ENCODE data around the gene TBC1D14. TPM values are rescaled to one million over a fixed set of nuclear protein-coding genes. Genes with fewer than 3 reads are reported as not detected.

Gene TBC1D14
- total and polyA plus RNA-seq, 10 of the 15 experiments (the other 5 are each of a cell fraction or from before 2014, with no cell fraction given), result 0.87 to 39.3 (median 30.1) TPM

DNA sequence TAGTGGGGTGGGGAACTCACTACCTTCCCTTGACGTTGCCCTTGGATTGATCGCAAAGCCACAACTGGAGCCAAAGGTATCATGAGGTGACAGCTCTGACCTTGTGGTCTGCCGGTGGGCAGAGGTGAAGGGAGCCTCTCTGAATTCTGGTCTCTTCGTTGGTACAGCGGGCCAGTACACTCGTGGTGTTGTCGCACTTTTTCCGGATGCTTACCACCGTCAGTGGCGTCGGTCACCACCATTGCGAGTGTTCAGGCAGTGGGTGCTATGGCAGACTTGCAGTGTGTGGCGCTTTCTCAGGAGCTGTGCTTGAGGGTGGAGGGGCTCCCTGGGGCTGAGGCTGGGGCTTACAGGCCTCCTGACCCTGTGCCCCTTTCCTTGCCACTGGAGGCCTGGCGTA is 163.4 kb downstream of the TBC1D14 start:
- H2AFZ ChIP-seq (ENCODE audit: control insufficient read depth, low read depth, low read length), result no peak overlapping the region
- intact Hi-C loops (cut with micrococcal nuclease; ENCODE audit: unreplicated experiment) (loop anchor here (5.0 kb wide), 2 partner anchors 86 to 181 kb away; no protein-coding TSS in a partner anchor), in situ Hi-C loops (cut with MboI) (loop anchor here (5.0 kb wide), 2 partner anchors 166 to 351 kb away; partner anchors contain the start of gene TBC1D14)
- no peak for FAIRE-seq
- CTCF ChIA-PET, result interaction anchor here (1.0 to 11.2 kb wide), 5 partner anchors 29 to 356 kb away, joined by 3 to 210 read pairs (median 3); partner anchors contain the start of gene TADA2B
- no peak overlapping the region for H3K4me3 ChIP-seq
- no peak for TF ChIP-seq CBX3 (IDR thresholded peaks at IDR 0.05; ENCODE audit: borderline replicate concordance, low read depth)
- no peak for TF ChIP-seq RB1 (IDR thresholded peaks at IDR 0.05; ENCODE audit: borderline replicate concordance)
- TF ChIP-seq IKZF2 (IDR thresholded peaks at IDR 0.05), result no peak
- TF ChIP-seq CTCF (IDR thresholded peaks at IDR 0.05 in 2 of 3, conservative IDR thresholded peaks at IDR 0.05 in 1 of 3; ENCODE audit: control insufficient read depth in 2 of 3, extremely low read depth in 1 of 3, insufficient read depth in 1 of 3, low read depth in 3 of 3, low read length in 3 of 3), result no peak
- TF ChIP-seq CREB1 (IDR thresholded peaks at IDR 0.05; ENCODE audit: low read depth), result no peak
- no peak for TF ChIP-seq NR2C1 (IDR thresholded peaks at IDR 0.05)
- no peak for TF ChIP-seq ZNF687 (IDR thresholded peaks at IDR 0.05)
- POLR2A ChIA-PET, result interaction anchor here (0.6 kb wide), 1 partner anchor 356 kb away, joined by 3 read pairs; no protein-coding TSS in a partner anchor
- ATAC-seq, result no peak
- no peak overlapping the region for H3K27ac ChIP-seq (ENCODE audit: control insufficient read depth, insufficient read depth)
- H3K9ac ChIP-seq (ENCODE audit: control insufficient read depth, insufficient read depth, low read length), result no peak overlapping the region
- 73% methylated on average over 13 of the region's 14 CpGs for WGBS (ENCODE audit: insufficient coverage, insufficient replicate concordance, low lambda C conversion rate, missing lambda C conversion rate)
- no peaks in the 10 kb centered on the region for H3K36me3 ChIP-seq (ENCODE audit: control insufficient read depth in 2 of 2, insufficient read depth in 2 of 2, low read length in 1 of 2)
- H3K9me3 ChIP-seq (replicated peaks; ENCODE audit: control insufficient read depth, insufficient read depth, low read length), result no peaks in the 10 kb centered on the region
- no peaks in the 10 kb centered on the region for H3K79me2 ChIP-seq (ENCODE audit: control insufficient read depth, insufficient read depth, low read length)
- SMC1A ChIA-PET (ENCODE audit: uncharacterized antibody, unreplicated experiment), result no interaction called here
- DNase-seq (ENCODE audit: low read depth, low spot score), result no peak
- no TSS peak for BruUV-seq (replicated peaks)
- H3K4me1 ChIP-seq (ENCODE audit: control insufficient read depth, insufficient read depth, low read length), result peaks cover 8% of the 10 kb centered on the region
- RAD21 ChIA-PET (ENCODE audit: unreplicated experiment), result no interaction called here
- no peaks in the 10 kb centered on the region; a peak in 1 of 4 replicates for H3K27me3 ChIP-seq (replicated peaks in 1 of 2; ENCODE audit: control insufficient read depth in 2 of 2, insufficient read depth in 2 of 2, low read length in 1 of 2)
- H3K4me2 ChIP-seq (ENCODE audit: control insufficient read depth, insufficient read depth), result no peak overlapping the region
- no peaks in the 10 kb centered on the region for H4K20me1 ChIP-seq (ENCODE audit: control insufficient read depth, insufficient read depth)
